K562 (cell line): ENCODE results near the gene IBA57. TPM values are rescaled to one million over a fixed set of nuclear protein-coding genes. Genes with fewer than 3 reads are reported as not detected.

Experiments used
- ERF ChIP-seq: fragments of 450-650 bp; formaldehyde crosslinking; IDR thresholded peaks from 2 replicates; pipeline ENCODE4 v1.4.0; 2020; ENCODE audit warnings: mild to moderate bottlenecking, mixed read lengths
- GATAD2A ChIP-seq: fragments of 450-650 bp; IDR thresholded peaks from 2 replicates; pipeline ENCODE4 v1.6.1; 2017
- HMGN3 ChIP-seq: IDR thresholded peaks from 2 replicates; pipeline ENCODE4 v1.6.1; 2011; ENCODE audit warnings: borderline replicate concordance, low read depth, mild to moderate bottlenecking, mixed read lengths, low read length; ENCODE audit not compliant: insufficient read length; ENCODE audit errors: extremely low read depth
- KDM5B ChIP-seq: fragments of 200-600 bp; sonication (generic); IDR thresholded peaks from 2 replicates; pipeline ENCODE4 v1.6.1; 2012; ENCODE audit warnings: low read depth, mild to moderate bottlenecking, moderate library complexity, low read length, control low read depth, inconsistent platforms; ENCODE audit not compliant: insufficient replicate concordance
- KLF1 ChIP-seq: fragments of 450-650 bp; IDR thresholded peaks from 2 replicates; pipeline ENCODE4 v1.6.1; 2016; ENCODE audit warnings: missing genetic modification characterization, missing compliant biosample characterization
- MYNN ChIP-seq, 2 experiments: sonication (generic); formaldehyde crosslinking in 1 of 2; IDR thresholded peaks; 2 replicates each; pipeline versions ENCODE4 v1.5.0 to v1.6.1; 2016 to 2020; ENCODE audit warnings: antibody characterized with exemption in 1 of 2, missing genetic modification reagents in 1 of 2
- PHF20 ChIP-seq: fragments of 450-650 bp; IDR thresholded peaks from 2 replicates; pipeline ENCODE4 v1.6.1; 2018; ENCODE audit not compliant: partially characterized antibody
- PHTF2 ChIP-seq: fragments of 250-450 bp; sonication (Bioruptor Pico); IDR thresholded peaks from 2 replicates; pipeline ENCODE4 v1.5.0; 2021; ENCODE audit warnings: mild to moderate bottlenecking
- SIX5 ChIP-seq, 2 experiments: IDR thresholded peaks; 2 replicates each; pipeline ENCODE4 v1.6.1; 2011; ENCODE audit warnings: low read length in 2 of 2, borderline replicate concordance in 1 of 2, low read depth in 1 of 2, mild to moderate bottlenecking in 1 of 2, moderate library complexity in 1 of 2; ENCODE audit not compliant: insufficient read depth in 1 of 2
- SMARCA5 ChIP-seq: fragments of 450-650 bp; IDR thresholded peaks from 2 replicates; pipeline ENCODE4 v1.6.1; 2016
- SRSF1 ChIP-seq: fragments of 200-400 bp; formaldehyde crosslinking; IDR thresholded peaks from 2 replicates; pipeline ENCODE4 v1.6.1; 2017; ENCODE audit warnings: mild to moderate bottlenecking, low read depth, low read length, moderate library complexity
- ZBTB17 ChIP-seq: fragments of 450-650 bp; formaldehyde crosslinking; IDR thresholded peaks from 2 replicates; pipeline ENCODE4 v1.4.0; 2020; ENCODE audit warnings: mild to moderate bottlenecking
- ZNF589 ChIP-seq: fragments of 200-800 bp; sonication (Bioruptor generic); IDR thresholded peaks from 2 replicates; pipeline ENCODE4 v1.6.1; 2016; ENCODE audit warnings: low read depth, missing genetic modification characterization, missing compliant biosample characterization
- ZNF609 ChIP-seq: sonication (generic); formaldehyde crosslinking; IDR thresholded peaks from 2 replicates; pipeline ENCODE4 v1.8.1; 2023; ENCODE audit warnings: missing genetic modification reagents, mild to moderate bottlenecking, borderline replicate concordance
- polyA plus RNA-seq, 8 experiments: library from polyadenylated mRNA; depleted of rRNA in 4 of 8; stranded (reverse) in 5 of 8; unstranded in 3 of 8; fragments of >200 nt; fragmentation: Nextera tagmentation in 2 of 8; fragmentation: Illumina TruSeq in 1 of 8; extraction: Ambion mirVana in 2 of 8; extraction: Trizol in 1 of 8; gene quantifications; 2 replicates each; pipeline versions ENCODE4 v1.2.1 to v1.2.3, GENCODE V29; 2011 to 2014; ENCODE audit warnings: inconsistent platforms in 1 of 8, missing spikeins in 1 of 8
- total RNA-seq, 7 experiments: library from RNA; depleted of rRNA in 6 of 7; stranded (reverse); fragments of >200 nt in 6 of 7; fragmentation: Illumina TruSeq in 2 of 7; extraction: Trizol in 2 of 7; gene quantifications; 2 replicates each; pipeline versions ENCODE4 v1.2.1 to v1.2.3, GENCODE V29; 2011 to 2021; ENCODE audit warnings: low replicate concordance in 1 of 7
- TF ChIP-seq, protein P1 (sequence below): sonication (generic); formaldehyde crosslinking; IDR thresholded peaks from 2 replicates; pipeline ENCODE4 v1.8.0; 2022; ENCODE audit warnings: missing genetic modification reagents, mild to moderate bottlenecking, borderline replicate concordance
- TF ChIP-seq, protein P2 (sequence below): fragments of 450-650 bp; formaldehyde crosslinking; IDR thresholded peaks from 2 replicates; pipeline ENCODE4 v1.4.0; 2020; ENCODE audit warnings: mild to moderate bottlenecking, moderate library complexity

IBA57 gene
- total and polyA plus RNA-seq, 9 of the 15 experiments (the other 6 are each of a cell fraction or from before 2014, with no cell fraction given), result 0.77 to 15.5 (median 2.7) TPM

- TF ChIP-seq SMARCA5 (no peak), PHF20 (peak; percentile 88), ERF (peak; percentile 87), SRSF1 (0 out of 2 replicates have a peak, but pooled peaks have one; percentile 25), KDM5B (peak; percentile 95), KLF1 (peak; percentile 54; the same call in 1 of the 2 replicates), SIX5 (IDR thresholded peaks at IDR 0.05; ENCODE audit: borderline replicate concordance in 1 of 2, insufficient read depth in 1 of 2, low read depth in 1 of 2, low read length in 2 of 2) (no peak; a peak in 1 of 4 replicates), GATAD2A (peak; percentile 91; the same call in 1 of the 2 replicates), PHTF2 (0 out of 2 replicates have a peak, but pooled peaks have one; percentile 25), ZNF589 (peak; percentile 83; the same call in 1 of the 2 replicates), ZBTB17 (CRISPR knock-in tag) (0 out of 2 replicates have a peak, but pooled peaks have one; percentile 42), ZNF609 (peak; percentile 43; the same call in 1 of the 2 replicates), HMGN3 (peak; percentile 92), MYNN (IDR thresholded peaks at IDR 0.05) (peak; percentile 64; the same call in 1 of the 2 replicates), MYNN (CRISPR knock-in tag; IDR thresholded peaks at IDR 0.05) (no peak)
- TF ChIP-seq, protein P1, sequence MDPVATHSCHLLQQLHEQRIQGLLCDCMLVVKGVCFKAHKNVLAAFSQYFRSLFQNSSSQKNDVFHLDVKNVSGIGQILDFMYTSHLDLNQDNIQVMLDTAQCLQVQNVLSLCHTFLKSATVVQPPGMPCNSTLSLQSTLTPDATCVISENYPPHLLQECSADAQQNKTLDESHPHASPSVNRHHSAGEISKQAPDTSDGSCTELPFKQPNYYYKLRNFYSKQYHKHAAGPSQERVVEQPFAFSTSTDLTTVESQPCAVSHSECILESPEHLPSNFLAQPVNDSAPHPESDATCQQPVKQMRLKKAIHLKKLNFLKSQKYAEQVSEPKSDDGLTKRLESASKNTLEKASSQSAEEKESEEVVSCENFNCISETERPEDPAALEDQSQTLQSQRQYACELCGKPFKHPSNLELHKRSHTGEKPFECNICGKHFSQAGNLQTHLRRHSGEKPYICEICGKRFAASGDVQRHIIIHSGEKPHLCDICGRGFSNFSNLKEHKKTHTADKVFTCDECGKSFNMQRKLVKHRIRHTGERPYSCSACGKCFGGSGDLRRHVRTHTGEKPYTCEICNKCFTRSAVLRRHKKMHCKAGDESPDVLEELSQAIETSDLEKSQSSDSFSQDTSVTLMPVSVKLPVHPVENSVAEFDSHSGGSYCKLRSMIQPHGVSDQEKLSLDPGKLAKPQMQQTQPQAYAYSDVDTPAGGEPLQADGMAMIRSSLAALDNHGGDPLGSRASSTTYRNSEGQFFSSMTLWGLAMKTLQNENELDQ (CRISPR knock-in tag), result no peak
- TF ChIP-seq, protein P2, sequence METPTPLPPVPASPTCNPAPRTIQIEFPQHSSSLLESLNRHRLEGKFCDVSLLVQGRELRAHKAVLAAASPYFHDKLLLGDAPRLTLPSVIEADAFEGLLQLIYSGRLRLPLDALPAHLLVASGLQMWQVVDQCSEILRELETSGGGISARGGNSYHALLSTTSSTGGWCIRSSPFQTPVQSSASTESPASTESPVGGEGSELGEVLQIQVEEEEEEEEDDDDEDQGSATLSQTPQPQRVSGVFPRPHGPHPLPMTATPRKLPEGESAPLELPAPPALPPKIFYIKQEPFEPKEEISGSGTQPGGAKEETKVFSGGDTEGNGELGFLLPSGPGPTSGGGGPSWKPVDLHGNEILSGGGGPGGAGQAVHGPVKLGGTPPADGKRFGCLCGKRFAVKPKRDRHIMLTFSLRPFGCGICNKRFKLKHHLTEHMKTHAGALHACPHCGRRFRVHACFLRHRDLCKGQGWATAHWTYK (CRISPR knock-in tag), result peak; percentile 93; the same call in 1 of the 2 replicates
Observed at GRCh38 chr1:228139931-228140723, 25.5 kb upstream of the IBA57 start, which contains the start of gene GUK1 (continued).
